ENCODE data around the gene MPDU1.

The MPDU1 gene

DNA sequence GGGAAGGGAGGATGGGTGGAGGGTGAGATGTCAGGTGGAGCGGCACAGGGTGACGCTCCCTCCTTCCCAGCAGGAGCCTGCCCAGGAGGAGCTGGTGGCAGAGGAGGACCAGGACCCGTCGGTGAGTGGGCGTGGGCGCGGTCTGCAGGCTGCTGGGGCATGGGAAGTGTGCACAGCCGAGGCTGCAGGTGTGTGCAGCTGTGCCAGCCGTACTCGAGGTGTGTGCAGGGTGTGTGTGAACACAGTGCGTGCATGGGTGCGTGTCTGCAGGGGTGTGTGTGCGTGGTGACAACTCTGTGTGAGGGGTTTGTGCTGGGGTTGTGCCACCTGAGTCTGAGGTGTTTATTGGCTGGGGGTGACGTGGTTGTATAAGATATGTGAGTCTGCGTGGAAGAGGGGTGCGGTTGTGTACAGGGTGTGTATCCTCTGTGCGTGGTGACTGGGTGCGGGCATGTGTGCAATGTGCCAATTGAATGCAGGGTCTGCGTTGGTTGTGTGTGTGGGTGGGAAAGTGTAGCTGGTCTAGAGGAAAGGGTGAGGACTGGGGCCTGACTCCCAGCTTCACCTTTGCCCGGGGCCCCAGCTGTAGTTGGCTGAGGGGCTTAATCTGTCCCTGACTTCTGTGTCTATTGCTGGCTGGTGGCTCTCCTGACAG lies 34.1 kb upstream of the MPDU1 start:
- peak overlapping the region in 1 of 2 experiments; percentile 43 for H3K27ac ChIP-seq (ENCODE audit: insufficient read depth in 1 of 2, low read depth in 1 of 2, low read length in 2 of 2, poor library complexity in 1 of 2, severe bottlenecking in 2 of 2)
- H3K27me3 ChIP-seq (replicated peaks in 2 of 5; ENCODE audit: control insufficient read depth in 4 of 5, insufficient read depth in 5 of 5, low read length in 4 of 5): no peaks in the 10 kb centered on the region
- no peaks in the 10 kb centered on the region for H3K9me3 ChIP-seq (ENCODE audit: control extremely low read depth in 1 of 5, control insufficient read depth in 4 of 5, insufficient read depth in 2 of 5, low read depth in 1 of 5, low read length in 4 of 5)
- POLR2A ChIA-PET: interaction anchor here (0.6 to 2.0 kb wide), 2 partner anchors 10 to 14 kb away, joined by 3 to 9 read pairs; partner anchors contain the start of gene TNFSF13
- peaks cover 0 to 4% (median 0%) of the 10 kb centered on the region in 4 experiments for H3K36me3 ChIP-seq (ENCODE audit: control insufficient read depth in 4 of 4, insufficient read depth in 4 of 4, low read length in 3 of 4)
- DNase-seq: peak in 1 of 3 donors; percentile 38
- peak overlapping the region; percentile 17 to 83 (median 43) for H3K4me3 ChIP-seq (ENCODE audit: control insufficient read depth in 1 of 7, extremely low read depth in 1 of 7, insufficient read depth in 4 of 7, low read depth in 2 of 7, low read length in 6 of 7)
- 55% methylated on average over 16 of the region's 20 CpGs for WGBS (ENCODE audit: insufficient coverage)
- peaks cover 5 to 61% (median 54%) of the 10 kb centered on the region in 4 experiments for H3K4me1 ChIP-seq (ENCODE audit: control extremely low read depth in 1 of 4, control insufficient read depth in 4 of 4, insufficient read depth in 4 of 4, low read length in 3 of 4)
- CTCF ChIA-PET: interaction anchor here (1.1 to 21.7 kb wide), 5 partner anchors 11 to 34 kb away, joined by 3 to 515 read pairs (median 4); partner anchors contain the start of gene SENP3

DNA sequence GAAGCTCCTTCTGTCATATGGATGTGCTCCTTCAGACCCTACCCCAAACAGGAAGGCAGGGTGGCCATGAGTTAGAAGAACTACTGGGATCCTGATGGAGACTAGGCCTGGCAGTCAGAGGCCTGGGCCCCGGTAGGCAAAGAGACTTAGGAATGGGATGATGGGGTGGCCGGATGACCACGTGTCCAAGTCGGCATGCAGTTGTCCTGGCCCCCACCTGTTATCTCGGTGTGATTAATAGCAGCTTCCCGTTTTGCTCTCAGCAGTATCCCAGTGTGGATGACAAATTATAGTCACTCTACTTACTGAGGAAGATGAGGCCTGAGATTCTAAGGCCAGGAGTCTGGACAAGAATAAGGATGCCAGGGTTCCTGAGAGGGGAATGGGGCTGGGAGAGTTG lies 33.3 kb upstream of the MPDU1 start:
- POLR2A ChIA-PET: interaction anchor here (2.0 kb wide), 1 partner anchor 9 kb away, joined by 9 read pairs; the partner anchor contains the start of gene TNFSF13
- H3K27ac ChIP-seq (ENCODE audit: insufficient read depth in 1 of 2, low read depth in 1 of 2, low read length in 2 of 2, poor library complexity in 1 of 2, severe bottlenecking in 2 of 2): no peak overlapping the region
- H3K4me1 ChIP-seq (ENCODE audit: control extremely low read depth in 1 of 4, control insufficient read depth in 4 of 4, insufficient read depth in 4 of 4, low read length in 3 of 4): peaks cover 5 to 64% (median 57%) of the 10 kb centered on the region in 4 experiments

DNA sequence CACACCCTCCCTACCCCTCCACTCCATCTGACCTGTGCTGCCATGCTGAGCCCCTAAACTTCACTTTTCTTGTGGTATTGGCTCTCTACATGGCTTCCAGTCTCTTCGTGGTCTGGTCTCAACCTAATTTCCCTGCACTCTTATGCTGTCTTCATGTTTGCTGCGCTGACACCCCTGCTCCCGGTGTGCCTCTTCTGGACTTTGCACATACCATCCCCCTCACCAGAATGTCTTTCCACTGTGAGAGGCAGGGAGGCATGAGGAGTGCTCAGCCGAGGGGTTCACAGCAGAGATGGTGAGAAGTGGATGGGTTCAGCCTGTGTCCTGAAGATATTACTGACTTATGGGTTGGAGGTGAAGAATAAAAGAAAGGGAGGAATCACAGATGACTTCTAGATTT lies 32.3 kb upstream of the MPDU1 start:
- no peak overlapping the region for H3K4me3 ChIP-seq (ENCODE audit: control insufficient read depth in 1 of 7, extremely low read depth in 1 of 7, insufficient read depth in 4 of 7, low read depth in 2 of 7, low read length in 6 of 7)

More for the DNA sequence above, 33.3 kb upstream of the MPDU1 start:
- Histone ChIP-seq H3K36me3 (ENCODE audit: control insufficient read depth in 4 of 4, insufficient read depth in 4 of 4, low read length in 3 of 4) (peaks cover 0 to 4% (median 0%) of the 10 kb centered on the region in 4 experiments), H3K9me3 (ENCODE audit: control extremely low read depth in 1 of 5, control insufficient read depth in 4 of 5, insufficient read depth in 2 of 5, low read depth in 1 of 5, low read length in 4 of 5) (no peaks in the 10 kb centered on the region), H3K4me3 (ENCODE audit: control insufficient read depth in 1 of 7, extremely low read depth in 1 of 7, insufficient read depth in 4 of 7, low read depth in 2 of 7, low read length in 6 of 7) (no peak overlapping the region), H3K27me3 (replicated peaks in 2 of 5; ENCODE audit: control insufficient read depth in 4 of 5, insufficient read depth in 5 of 5, low read length in 4 of 5) (no peaks in the 10 kb centered on the region)
- DNase-seq: no peak
- 73% methylated on average over 5 of the region's 6 CpGs for WGBS (ENCODE audit: insufficient coverage)
- CTCF ChIA-PET: interaction anchor here (1.1 to 21.7 kb wide), 4 partner anchors 10 to 35 kb away, joined by 3 to 515 read pairs (median 20); partner anchors contain the start of gene SENP3

DNA sequence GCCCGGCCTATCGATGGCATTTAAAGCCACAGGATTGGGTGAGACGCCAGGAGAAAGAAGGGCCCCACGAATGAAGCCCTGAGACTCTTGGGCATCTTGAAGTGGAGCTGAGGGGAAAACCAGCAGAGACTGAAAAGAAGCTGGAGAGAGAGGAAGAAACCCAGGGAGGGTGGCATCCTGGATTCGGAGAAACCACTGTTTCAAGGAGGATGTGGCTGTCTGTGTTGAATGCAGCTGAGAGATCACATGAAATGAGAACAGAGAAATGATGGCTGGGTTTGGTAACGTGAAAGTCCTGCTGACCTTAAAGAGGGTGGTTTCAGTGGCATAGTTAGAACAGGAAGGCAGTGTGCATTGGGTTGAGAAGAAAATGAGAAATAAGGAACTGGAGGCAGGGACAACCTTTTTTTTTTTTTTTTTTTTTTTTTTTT lies 31.0 kb upstream of the MPDU1 start:
- ChIA-PET CTCF (interaction anchor here (0.8 to 21.7 kb wide), 6 partner anchors 8 to 116 kb away, joined by 3 to 515 read pairs (median 4); partner anchors contain the start of genes POLR2A and SENP3), POLR2A (interaction anchor here (0.5 to 0.9 kb wide), 3 partner anchors 68 to 372 kb away, joined by 3 to 5 read pairs (median 5); partner anchors contain the start of gene POLR2A)
- H3K4me3 ChIP-seq (ENCODE audit: control insufficient read depth in 1 of 7, extremely low read depth in 1 of 7, insufficient read depth in 4 of 7, low read depth in 2 of 7, low read length in 6 of 7): peak overlapping the region in 3 of 7 experiments; percentile 6 to 55 (median 30)
- no peaks in the 10 kb centered on the region for H3K9me3 ChIP-seq (ENCODE audit: control extremely low read depth in 1 of 5, control insufficient read depth in 4 of 5, insufficient read depth in 2 of 5, low read depth in 1 of 5, low read length in 4 of 5)
- H3K4me1 ChIP-seq (ENCODE audit: control extremely low read depth in 1 of 4, control insufficient read depth in 4 of 4, insufficient read depth in 4 of 4, low read length in 3 of 4): peaks cover 5 to 80% (median 71%) of the 10 kb centered on the region in 4 experiments
- peak in 2 of 3 donors; percentile 90 to 91 for DNase-seq
- 0% methylated on average over 6 of the region's 6 CpGs for WGBS (ENCODE audit: insufficient coverage)
- H3K36me3 ChIP-seq (ENCODE audit: control insufficient read depth in 4 of 4, insufficient read depth in 4 of 4, low read length in 3 of 4): peaks cover 0 to 4% (median 0%) of the 10 kb centered on the region in 4 experiments
- H3K27me3 ChIP-seq (replicated peaks in 2 of 5; ENCODE audit: control insufficient read depth in 4 of 5, insufficient read depth in 5 of 5, low read length in 4 of 5): no peaks in the 10 kb centered on the region
- H3K27ac ChIP-seq (ENCODE audit: insufficient read depth in 1 of 2, low read depth in 1 of 2, low read length in 2 of 2, poor library complexity in 1 of 2, severe bottlenecking in 2 of 2): peak overlapping the region in 1 of 2 experiments; percentile 58

More for the DNA sequence above, 32.3 kb upstream of the MPDU1 start:
- Histone ChIP-seq H3K27ac (ENCODE audit: insufficient read depth in 1 of 2, low read depth in 1 of 2, low read length in 2 of 2, poor library complexity in 1 of 2, severe bottlenecking in 2 of 2) (no peak overlapping the region), H3K9me3 (ENCODE audit: control extremely low read depth in 1 of 5, control insufficient read depth in 4 of 5, insufficient read depth in 2 of 5, low read depth in 1 of 5, low read length in 4 of 5) (no peaks in the 10 kb centered on the region), H3K4me1 (ENCODE audit: control extremely low read depth in 1 of 4, control insufficient read depth in 4 of 4, insufficient read depth in 4 of 4, low read length in 3 of 4) (peaks cover 5 to 69% (median 61%) of the 10 kb centered on the region in 4 experiments), H3K27me3 (replicated peaks in 2 of 5; ENCODE audit: control insufficient read depth in 4 of 5, insufficient read depth in 5 of 5, low read length in 4 of 5) (no peaks in the 10 kb centered on the region), H3K36me3 (ENCODE audit: control insufficient read depth in 4 of 4, insufficient read depth in 4 of 4, low read length in 3 of 4) (peaks cover 0 to 4% (median 0%) of the 10 kb centered on the region in 4 experiments)
- 40% methylated on average over 1 of the region's 4 CpGs for WGBS (ENCODE audit: insufficient coverage)
- no peak for DNase-seq
- CTCF ChIA-PET: interaction anchor here (1.8 to 21.7 kb wide), 2 partner anchors 10 to 36 kb away, joined by 11 to 515 read pairs; partner anchors contain the start of gene SENP3
- POLR2A ChIA-PET: no interaction called here

DNA sequence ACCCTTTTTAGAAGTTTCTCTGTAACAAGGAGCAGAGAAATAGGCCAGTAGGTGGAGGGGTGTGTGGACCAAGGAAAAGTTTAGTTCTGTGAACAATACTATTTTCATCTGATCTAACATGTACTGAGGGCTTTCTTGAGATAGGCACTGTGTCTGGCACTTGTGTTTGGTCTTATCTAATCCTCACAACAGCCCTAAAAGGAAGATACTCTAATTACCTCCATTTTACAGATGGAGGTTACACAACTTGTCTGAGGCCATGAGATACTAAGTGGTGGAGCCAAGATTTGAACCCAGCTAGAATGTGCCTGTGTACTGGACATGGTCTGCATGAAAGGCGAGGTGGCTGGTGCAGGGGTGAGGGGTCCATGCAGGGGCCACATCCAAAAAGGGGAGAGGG lies 30.3 kb upstream of the MPDU1 start:
- no CpG with 5 or more reads among the region's 1 CpG for WGBS (ENCODE audit: insufficient coverage)
- Histone ChIP-seq H3K36me3 (ENCODE audit: control insufficient read depth in 4 of 4, insufficient read depth in 4 of 4, low read length in 3 of 4) (peaks cover 0 to 4% (median 0%) of the 10 kb centered on the region in 4 experiments), H3K27me3 (replicated peaks in 2 of 5; ENCODE audit: control insufficient read depth in 4 of 5, insufficient read depth in 5 of 5, low read length in 4 of 5) (no peaks in the 10 kb centered on the region), H3K4me3 (ENCODE audit: control insufficient read depth in 1 of 7, extremely low read depth in 1 of 7, insufficient read depth in 4 of 7, low read depth in 2 of 7, low read length in 6 of 7) (peak overlapping the region in 1 of 7 experiments; percentile 23), H3K4me1 (ENCODE audit: control extremely low read depth in 1 of 4, control insufficient read depth in 4 of 4, insufficient read depth in 4 of 4, low read length in 3 of 4) (peaks cover 4 to 85% (median 72%) of the 10 kb centered on the region in 4 experiments), H3K9me3 (ENCODE audit: control extremely low read depth in 1 of 5, control insufficient read depth in 4 of 5, insufficient read depth in 2 of 5, low read depth in 1 of 5, low read length in 4 of 5) (no peaks in the 10 kb centered on the region), H3K27ac (ENCODE audit: insufficient read depth in 1 of 2, low read depth in 1 of 2, low read length in 2 of 2, poor library complexity in 1 of 2, severe bottlenecking in 2 of 2) (peak overlapping the region in 1 of 2 experiments; percentile 53)
- ChIA-PET POLR2A (interaction anchor here (1.0 kb wide), 1 partner anchor 39 kb away, joined by 3 read pairs; no protein-coding TSS in a partner anchor), CTCF (interaction anchor here (0.7 to 21.7 kb wide), 5 partner anchors 12 to 117 kb away, joined by 3 to 515 read pairs (median 3); no protein-coding TSS in a partner anchor)
- DNase-seq: no peak

DNA sequence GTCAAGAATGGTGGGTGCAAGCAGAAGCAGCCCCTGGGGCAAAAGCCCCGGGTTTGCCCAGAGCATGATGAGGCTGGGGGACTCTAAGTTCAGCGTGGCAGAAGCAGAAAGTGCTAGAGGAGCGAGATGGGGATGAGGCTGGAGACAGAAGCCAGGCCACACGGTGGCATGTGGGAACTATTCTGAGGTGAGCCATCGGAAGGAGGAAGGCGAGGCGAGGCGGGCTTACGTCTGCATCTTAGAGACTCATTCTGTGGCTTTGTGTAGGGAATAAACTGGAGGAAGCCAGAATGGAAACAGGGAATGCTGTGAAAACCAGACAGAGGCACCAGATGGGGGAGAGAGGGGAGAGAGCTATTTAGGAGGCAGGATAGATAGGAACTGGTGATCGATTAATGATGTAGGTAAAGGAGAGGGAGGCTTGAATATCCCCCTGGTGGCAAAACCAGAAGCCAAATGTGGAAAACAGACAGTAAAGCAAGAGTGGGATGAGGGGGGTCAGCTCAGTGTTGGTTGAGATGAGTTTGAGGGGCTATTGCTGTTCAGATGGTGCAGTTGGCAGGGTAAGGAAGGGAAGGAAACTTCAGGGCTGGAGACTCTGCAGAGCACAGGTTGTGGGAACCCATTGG lies 28.2 kb upstream of the MPDU1 start:
- peak in 1 of 3 donors; percentile 43 for DNase-seq
- 81% methylated on average over 9 of the region's 10 CpGs for WGBS (ENCODE audit: insufficient coverage)
- H3K27me3 ChIP-seq (replicated peaks in 2 of 5; ENCODE audit: control insufficient read depth in 4 of 5, insufficient read depth in 5 of 5, low read length in 4 of 5): no peaks in the 10 kb centered on the region
- H3K36me3 ChIP-seq (ENCODE audit: control insufficient read depth in 4 of 4, insufficient read depth in 4 of 4, low read length in 3 of 4): peaks cover 0 to 3% (median under 1%) of the 10 kb centered on the region in 4 experiments
- H3K27ac ChIP-seq (ENCODE audit: insufficient read depth in 1 of 2, low read depth in 1 of 2, low read length in 2 of 2, poor library complexity in 1 of 2, severe bottlenecking in 2 of 2): no peak overlapping the region
- CTCF ChIA-PET: interaction anchor here (21.7 kb wide), 1 partner anchor 40 kb away, joined by 515 read pairs; no protein-coding TSS in a partner anchor
- H3K4me1 ChIP-seq (ENCODE audit: control extremely low read depth in 1 of 4, control insufficient read depth in 4 of 4, insufficient read depth in 4 of 4, low read length in 3 of 4): peaks cover 11 to 86% (median 77%) of the 10 kb centered on the region in 4 experiments
- H3K4me3 ChIP-seq (ENCODE audit: control insufficient read depth in 1 of 7, extremely low read depth in 1 of 7, insufficient read depth in 4 of 7, low read depth in 2 of 7, low read length in 6 of 7): no peak overlapping the region
- POLR2A ChIA-PET: no interaction called here
- H3K9me3 ChIP-seq (ENCODE audit: control extremely low read depth in 1 of 5, control insufficient read depth in 4 of 5, insufficient read depth in 2 of 5, low read depth in 1 of 5, low read length in 4 of 5): no peaks in the 10 kb centered on the region

All from common myeloid progenitor, CD34-positive (primary cell).